CD4-positive, alpha-beta memory T cell (primary cell): ENCODE results near the gene GPR141. TPM values are rescaled to one million over a fixed set of nuclear protein-coding genes. Genes with fewer than 3 reads are reported as not detected.

ENCODE experiments used
- CTCF ChIA-PET: fragments of 350-600 bp; sonication (Branson Sonifier 250); formaldehyde crosslinking; loops from one replicate; lab custom pipeline; 2021; ENCODE audit warnings: inconsistent platforms; ENCODE audit not compliant: partially characterized antibody; lab: Charles Lee
- POLR2A ChIA-PET: fragments of 350-600 bp; sonication (Branson Sonifier 250); formaldehyde crosslinking; loops from one replicate; lab custom pipeline; 2021; ENCODE audit not compliant: partially characterized antibody; lab: Charles Lee
- DNase-seq, 5 donors: peaks; one replicate each; pipeline versions ENCODE4 v3.0.0 to v3.0.0-alpha.2; 2020 to 2022; ENCODE audit warnings: mixed read lengths in 1 of 5
- H3K27ac ChIP-seq: one replicate; pipeline ENCODE4 v1.7.0; 2013; ENCODE audit warnings: low read depth, low read length
- H3K27me3 ChIP-seq: 2 replicates; pipeline ENCODE4 v1.7.0; 2013; ENCODE audit warnings: mild to moderate bottlenecking, low read length, moderate library complexity; ENCODE audit not compliant: insufficient read depth
- H3K36me3 ChIP-seq: 2 replicates; pipeline ENCODE4 v1.7.0; 2013; ENCODE audit warnings: mild to moderate bottlenecking, low read length, moderate library complexity; ENCODE audit not compliant: insufficient read depth
- H3K4me1 ChIP-seq: 2 replicates; pipeline ENCODE4 v1.7.0; 2013; ENCODE audit warnings: mild to moderate bottlenecking, low read length, moderate library complexity; ENCODE audit not compliant: insufficient read depth
- H3K4me3 ChIP-seq, 2 donors: one replicate each; pipeline ENCODE4 v1.7.0; 2013; ENCODE audit warnings: low read length in 2 of 2, mild to moderate bottlenecking in 1 of 2
- H3K9me3 ChIP-seq, 2 donors: one replicate each; pipeline ENCODE4 v1.7.0; 2013; ENCODE audit warnings: low read length in 2 of 2, control low read depth in 1 of 2; ENCODE audit not compliant: control insufficient read depth in 1 of 2
- H3K27ac Mint-ChIP-seq, 7 donors: one replicate each; pipeline ENCODE4 v1.8.0; 2020 to 2021; ENCODE audit warnings: mixed read lengths in 7 of 7, mild to moderate bottlenecking in 6 of 7, inconsistent platforms in 3 of 7, moderate library complexity in 3 of 7
- H3K27me3 Mint-ChIP-seq, 2 donors: one replicate each; pipeline ENCODE4 v1.8.0; 2020 to 2021; ENCODE audit warnings: mixed read lengths in 2 of 2
- H3K36me3 Mint-ChIP-seq, 2 donors: one replicate each; pipeline ENCODE4 v1.8.0; 2020 to 2021; ENCODE audit warnings: mixed read lengths in 2 of 2, inconsistent platforms in 1 of 2, mild to moderate bottlenecking in 1 of 2
- H3K4me1 Mint-ChIP-seq, 4 donors: one replicate each; pipeline ENCODE4 v1.8.0; 2020 to 2021; ENCODE audit warnings: mixed read lengths in 4 of 4, mild to moderate bottlenecking in 1 of 4
- H3K4me3 Mint-ChIP-seq, 8 donors: one replicate each; pipeline ENCODE4 v1.8.0; 2020 to 2021; ENCODE audit warnings: mixed read lengths in 8 of 8, mild to moderate bottlenecking in 7 of 8, moderate library complexity in 6 of 8, inconsistent platforms in 3 of 8
- H3K9me3 Mint-ChIP-seq, 8 donors: one replicate each; pipeline ENCODE4 v1.8.0; 2020 to 2021; ENCODE audit warnings: mixed read lengths in 8 of 8, mild to moderate bottlenecking in 5 of 8, inconsistent platforms in 3 of 8, moderate library complexity in 1 of 8
- intact Hi-C: fragments of 100-400 bp; cut with micrococcal nuclease; formaldehyde crosslinking; loops from one replicate; pipeline ENCODE4 v1.15.1; 2023
- polyA plus RNA-seq, 2 donors: library from polyadenylated mRNA; unstranded; fragments of 300-500 nt; fragmentation: Illumina TruSeq; gene quantifications; one replicate each; pipeline ENCODE4 v1.2.3, GENCODE V29; 2021
- total RNA-seq, 2 experiments: library from RNA; stranded (reverse); gene quantifications; one replicate each; pipeline ENCODE4 v1.2.3, GENCODE V29; 2021

GPR141 gene
- total and polyA plus RNA-seq, 4 experiments from 2014 or later = not detected

- ChIA-PET CTCF (no interaction called here), POLR2A (no interaction called here)
- Mint-ChIP-seq H3K9me3 (peaks cover 0 to 4% (median 0%) of the 10 kb centered on the region in 8 donors), H3K4me3 (no peak overlapping the region), H3K27me3 (peaks cover 4 to 7% of the 10 kb centered on the region in 2 donors), H3K27ac (no peak overlapping the region), H3K4me1 (peaks cover 0 to 3% (median 0%) of the 10 kb centered on the region in 4 donors), H3K36me3 (no peaks in the 10 kb centered on the region)
- no peaks in the 10 kb centered on the region for H3K9me3 ChIP-seq
- no peaks in the 10 kb centered on the region for H3K4me1 ChIP-seq
- no peak overlapping the region for H3K4me3 ChIP-seq
- no peak overlapping the region for H3K27ac ChIP-seq
- DNase-seq = no peak
- intact Hi-C loops = no loop called here
- no peaks in the 10 kb centered on the region for H3K36me3 ChIP-seq
- H3K27me3 ChIP-seq = no peaks in the 10 kb centered on the region
These were observed 3.2 kb downstream of the GPR141 start for GRCh38 chr7:37686556-37687345.

GRCh38 chr7:37690206-37690605 is 6.6 kb downstream of the GPR141 start:
- DNase-seq = no peak
- Mint-ChIP-seq H3K9me3 (peaks cover 0 to 10% (median 4%) of the 10 kb centered on the region in 8 donors), H3K36me3 (no peaks in the 10 kb centered on the region), H3K4me1 (peaks cover 0 to 3% (median 0%) of the 10 kb centered on the region in 4 donors), H3K4me3 (no peak overlapping the region), H3K27ac (no peak overlapping the region), H3K27me3 (peaks cover 2 to 6% of the 10 kb centered on the region in 2 donors)
- ChIA-PET POLR2A (no interaction called here), CTCF (no interaction called here)
- intact Hi-C loops = no loop called here
- Histone ChIP-seq H3K9me3 (no peaks in the 10 kb centered on the region), H3K27me3 (no peaks in the 10 kb centered on the region), H3K27ac (no peak overlapping the region), H3K4me1 (no peaks in the 10 kb centered on the region), H3K36me3 (no peaks in the 10 kb centered on the region), H3K4me3 (no peak overlapping the region)

- H3K27me3 Mint-ChIP-seq = peaks cover 0 to 6% of the 10 kb centered on the region in 2 donors
- no peak overlapping the region for H3K4me3 ChIP-seq
- peaks cover 0 to 10% (median 3%) of the 10 kb centered on the region in 8 donors for H3K9me3 Mint-ChIP-seq
- H3K36me3 ChIP-seq = no peaks in the 10 kb centered on the region
- H3K4me3 Mint-ChIP-seq = no peak overlapping the region
- no peaks in the 10 kb centered on the region for H3K4me1 Mint-ChIP-seq
- intact Hi-C loops = no loop called here
- no peaks in the 10 kb centered on the region for H3K36me3 Mint-ChIP-seq
- no peaks in the 10 kb centered on the region for H3K9me3 ChIP-seq
- ChIA-PET CTCF (interaction anchor here (0.7 kb wide), 1 partner anchor 9 kb away, joined by 3 read pairs; no protein-coding TSS in a partner anchor), POLR2A (no interaction called here)
- no peaks in the 10 kb centered on the region for H3K27me3 ChIP-seq
- no peak overlapping the region for H3K27ac ChIP-seq
- H3K4me1 ChIP-seq = no peaks in the 10 kb centered on the region
- no peak overlapping the region for H3K27ac Mint-ChIP-seq
- no peak for DNase-seq
These were observed 10.9 kb downstream of the GPR141 start for GRCh38 chr7:37694208-37695094.

GRCh38 chr7:37698276-37698675 is 14.7 kb downstream of the GPR141 start:
- CTCF ChIA-PET = no interaction called here
- H3K9me3 Mint-ChIP-seq = peaks cover 0 to 4% (median under 1%) of the 10 kb centered on the region in 8 donors

GRCh38 chr7:37698782-37699181 is 15.2 kb downstream of the GPR141 start:
- POLR2A ChIA-PET = no interaction called here
- Histone ChIP-seq H3K36me3 (no peaks in the 10 kb centered on the region), H3K4me1 (no peaks in the 10 kb centered on the region), H3K27me3 (no peaks in the 10 kb centered on the region), H3K4me3 (no peak overlapping the region), H3K27ac (no peak overlapping the region), H3K9me3 (no peaks in the 10 kb centered on the region)
- H3K36me3 Mint-ChIP-seq = no peaks in the 10 kb centered on the region
- H3K27me3 Mint-ChIP-seq = peaks cover 0 to 4% of the 10 kb centered on the region in 2 donors
- intact Hi-C loops = no loop called here
- no peak overlapping the region for H3K4me3 Mint-ChIP-seq
- DNase-seq = no peak
- H3K4me1 Mint-ChIP-seq = no peaks in the 10 kb centered on the region
- CTCF ChIA-PET = no interaction called here
- peaks cover 0 to 4% (median 0%) of the 10 kb centered on the region in 8 donors for H3K9me3 Mint-ChIP-seq
- no peak overlapping the region for H3K27ac Mint-ChIP-seq

More at GRCh38 chr7:37698276-37698675, 14.7 kb downstream of the GPR141 start:
- Mint-ChIP-seq H3K27me3 (peaks cover 0 to 4% of the 10 kb centered on the region in 2 donors), H3K4me3 (no peak overlapping the region), H3K4me1 (no peaks in the 10 kb centered on the region), H3K27ac (no peak overlapping the region), H3K36me3 (no peaks in the 10 kb centered on the region)
- intact Hi-C loops = no loop called here
- no peaks in the 10 kb centered on the region for H3K36me3 ChIP-seq
- DNase-seq = no peak
- H3K9me3 ChIP-seq = no peaks in the 10 kb centered on the region
- H3K27ac ChIP-seq = no peak overlapping the region
- POLR2A ChIA-PET = no interaction called here
- no peaks in the 10 kb centered on the region for H3K4me1 ChIP-seq
- no peaks in the 10 kb centered on the region for H3K27me3 ChIP-seq
- no peak overlapping the region for H3K4me3 ChIP-seq

GRCh38 chr7:37701769-37702168 is 18.2 kb downstream of the GPR141 start:
- H3K4me1 Mint-ChIP-seq = no peaks in the 10 kb centered on the region
- no peak overlapping the region for H3K4me3 Mint-ChIP-seq
- H3K36me3 Mint-ChIP-seq = no peaks in the 10 kb centered on the region
- Histone ChIP-seq H3K27me3 (no peaks in the 10 kb centered on the region), H3K4me1 (no peaks in the 10 kb centered on the region), H3K27ac (no peak overlapping the region), H3K4me3 (no peak overlapping the region), H3K36me3 (no peaks in the 10 kb centered on the region), H3K9me3 (no peaks in the 10 kb centered on the region)
- ChIA-PET CTCF (no interaction called here), POLR2A (no interaction called here)
- no peak overlapping the region for H3K27ac Mint-ChIP-seq
- DNase-seq = no peak
- intact Hi-C loops = no loop called here
- H3K9me3 Mint-ChIP-seq = no peaks in the 10 kb centered on the region
- peaks cover under 1 to 3% of the 10 kb centered on the region in 2 donors for H3K27me3 Mint-ChIP-seq

GRCh38 chr7:37703361-37703760 is 19.8 kb downstream of the GPR141 start:
- Mint-ChIP-seq H3K9me3 (no peaks in the 10 kb centered on the region), H3K4me3 (no peak overlapping the region), H3K4me1 (no peaks in the 10 kb centered on the region), H3K27me3 (peaks cover 4 to 5% of the 10 kb centered on the region in 2 donors), H3K36me3 (no peaks in the 10 kb centered on the region), H3K27ac (peak overlapping the region in 1 of 7 donors; percentile 41)
- Histone ChIP-seq H3K4me3 (no peak overlapping the region), H3K9me3 (no peaks in the 10 kb centered on the region), H3K4me1 (no peaks in the 10 kb centered on the region), H3K36me3 (no peaks in the 10 kb centered on the region), H3K27me3 (no peaks in the 10 kb centered on the region), H3K27ac (no peak overlapping the region)
- POLR2A ChIA-PET = no interaction called here
- CTCF ChIA-PET = interaction anchor here (1.1 kb wide), 1 partner anchor 9 kb away, joined by 3 read pairs; no protein-coding TSS in a partner anchor
- intact Hi-C loops = no loop called here
- no peak for DNase-seq
